Stomach (tissue), 9 donors: ENCODE data around the gene CD2BP2. TPM values are rescaled to one million over a fixed set of nuclear protein-coding genes. Genes with fewer than 3 reads are reported as not detected.
A peak's percentile ranks its signal among the peaks of the same experiment; 100 is the strongest.

Experiments used
- DNase-seq, 2 donors: peaks; one replicate each; pipeline versions ENCODE4 v3.0.0 to v3.0.0-alpha.2; 2013 to 2019
- H3K27ac ChIP-seq, 5 donors: fragments of 200-600 bp in 4 of 5; sonication (generic) in 4 of 5; one replicate each; pipeline ENCODE4 v1.5.1; 2013 to 2019; ENCODE audit warnings: mild to moderate bottlenecking in 1 of 5, moderate library complexity in 1 of 5
- H3K27me3 ChIP-seq, 3 donors: fragments of 200-600 bp; sonication (generic); one replicate each; pipeline ENCODE4 v1.5.1; 2017 to 2019; ENCODE audit warnings: mixed run types in 1 of 3
- H3K36me3 ChIP-seq, 4 donors: fragments of 200-600 bp; sonication (generic); 1 replicate in 3 of 4; 2 replicates in 1 of 4; pipeline ENCODE4 v1.5.1; 2016 to 2019
- H3K4me1 ChIP-seq, 4 donors: fragments of 200-600 bp; sonication (generic); one replicate each; pipeline ENCODE4 v1.5.1; 2016 to 2019
- H3K4me3 ChIP-seq, 4 donors: fragments of 200-600 bp; sonication (generic) in 3 of 4; one replicate each; pipeline ENCODE4 v1.5.1; 2016 to 2019; ENCODE audit warnings: mild to moderate bottlenecking in 1 of 4
- H3K9me3 ChIP-seq, 4 donors: fragments of 200-600 bp; sonication (generic); one replicate each; pipeline ENCODE4 v1.5.1; 2016 to 2019
- CTCF ChIP-seq, 7 experiments: fragments of 450-650 bp in 4 of 7; fragments of 200-600 bp in 3 of 7; sonication (generic) in 3 of 7; IDR thresholded peaks; one replicate each; pipeline ENCODE4 v1.5.1; 2016 to 2019; ENCODE audit warnings: antibody characterized with exemption in 7 of 7, control low read depth in 2 of 7, mild to moderate bottlenecking in 1 of 7
- EP300 ChIP-seq: sonication (generic); formaldehyde crosslinking; IDR thresholded peaks from one replicate; pipeline ENCODE4 v1.6.1; 2017; ENCODE audit warnings: antibody characterized with exemption
- POLR2A ChIP-seq, 4 donors: fragments of 450-650 bp; IDR thresholded peaks; one replicate each; pipeline ENCODE4 v1.6.1; 2016; ENCODE audit warnings: antibody characterized with exemption in 4 of 4, control low read depth in 2 of 4, mild to moderate bottlenecking in 1 of 4, moderate library complexity in 1 of 4
- POLR2AphosphoS5 ChIP-seq, 3 donors: sonication (generic); formaldehyde crosslinking; IDR thresholded peaks; one replicate each; pipeline ENCODE4 v1.6.1; 2016; ENCODE audit warnings: antibody characterized with exemption in 3 of 3
- WGBS, 5 donors: extraction: QIAGEN DNeasy Blood & Tissue Kit in 3 of 5; methylation state at CpG; one replicate each; pipeline versions ENCODE4 v1.1.5 to v1.1.7; 2013 to 2018; 5-methylcytosine and 5-hydroxymethylcytosine counted together
- intact Hi-C: fragments of 100-400 bp; cut with DNase I; formaldehyde crosslinking; loops from one replicate; pipeline ENCODE4 v1.15.1; 2023; ENCODE audit warnings: low total_unique reads
- polyA plus RNA-seq, 3 donors: library from polyadenylated mRNA; stranded (reverse); fragments of 200-250 nt; gene quantifications; one replicate each; pipeline ENCODE4 v1.2.3, GENCODE V29; 2013
- total RNA-seq, 5 donors: library from RNA; depleted of rRNA; stranded (reverse); fragments of >200 nt; gene quantifications; one replicate each; pipeline versions ENCODE4 v1.1.0 to v1.2.3, GENCODE V29; 2014 to 2016
- donor health status: healthy with polysubstance abuse.
- donor health status: Bipolar disorder and iron deficiency.
- donor health status: healthy.

Gene CD2BP2
- total and polyA plus RNA-seq, 8 donors, result 8.8 to 45.2 (median 27.7) TPM

- Histone ChIP-seq H3K4me1 (peaks cover 29 to 42% (median 35%) of the 10 kb centered on the region in 4 donors), H3K36me3 (peaks cover 0 to 6% (median 4%) of the 10 kb centered on the region in 4 donors), H3K27me3 (no peaks in the 10 kb centered on the region), H3K9me3 (no peaks in the 10 kb centered on the region), H3K4me3 (peak overlapping the region; percentile 44 to 50 (median 46)), H3K27ac (peak overlapping the region; percentile 82 to 93 (median 90))
- 21 to 44% (median 24%) methylated on average over 7 to 11 of the region's 11 CpGs for WGBS, 5 donors
- intact Hi-C loops, result no loop called here
- DNase-seq, result no peak
- TF ChIP-seq POLR2A (IDR thresholded peaks at IDR 0.05), result no peak
- no peak for TF ChIP-seq POLR2AphosphoS5 (IDR thresholded peaks at IDR 0.05)
- no peak for TF ChIP-seq CTCF (IDR thresholded peaks at IDR 0.05)
- no peak for TF ChIP-seq EP300
These were observed 16.2 kb upstream of the CD2BP2 start for GRCh38 chr16:30371248-30371816.

- peak; percentile 98 to 100 for DNase-seq
- Histone ChIP-seq H3K4me3 (peak within 1 kb of the TSS; percentile 86 to 98 (median 94)), H3K4me1 (peaks cover 31 to 48% (median 39%) of the 10 kb centered on the region in 4 donors), H3K27me3 (no peaks in the 10 kb centered on the region), H3K36me3 (peaks cover 0 to 13% (median 10%) of the 10 kb centered on the region in 4 donors), H3K9me3 (no peaks in the 10 kb centered on the region), H3K27ac (peak within 1 kb of the TSS; percentile 82 to 97 (median 90))
- intact Hi-C loops, result no loop called here
- 0 to 2% (median 0%) methylated on average over 39 to 40 of the region's 40 CpGs for WGBS, 5 donors
- TF ChIP-seq CTCF (IDR thresholded peaks at IDR 0.05) (peak in 1 of 7 experiments; percentile 24), POLR2AphosphoS5 (IDR thresholded peaks at IDR 0.05) (peak; percentile 70 to 88 (median 86)), POLR2A (IDR thresholded peaks at IDR 0.05) (no peak)
These were observed 15.5 kb upstream of the CD2BP2 start, which contains the start of gene TBC1D10B for GRCh38 chr16:30370456-30371247. TBC1D10B (minus strand) TSS chr16:30370494; CDS start chr16:30370183, 311 bp downstream.

- TF ChIP-seq CTCF (IDR thresholded peaks at IDR 0.05), result peak in 1 of 7 experiments; percentile 11
- TF ChIP-seq EP300, result no peak
- H3K9me3 ChIP-seq, result no peaks in the 10 kb centered on the region
- intact Hi-C loops, result loop anchor here (10.0 kb wide), 1 partner anchor 45 kb away; no protein-coding TSS in a partner anchor
- H3K27me3 ChIP-seq, result no peaks in the 10 kb centered on the region
- peak overlapping the region; percentile 86 to 98 (median 94) for H3K4me3 ChIP-seq
- peaks cover 33 to 55% (median 42%) of the 10 kb centered on the region in 4 donors for H3K4me1 ChIP-seq
- DNase-seq, result no peak
- peaks cover 5 to 19% (median 17%) of the 10 kb centered on the region in 4 donors for H3K36me3 ChIP-seq
- WGBS, 5 donors, result 0 to 1% (median 1%) methylated on average over 32 to 76 of the region's 76 CpGs
- H3K27ac ChIP-seq, result peak overlapping the region; percentile 66 to 97 (median 84)
These were observed 14.9 kb upstream of the CD2BP2 start for GRCh38 chr16:30369938-30370455.
